Measurements from ENCODE around the gene EAF1.

The EAF1 gene

DNA sequence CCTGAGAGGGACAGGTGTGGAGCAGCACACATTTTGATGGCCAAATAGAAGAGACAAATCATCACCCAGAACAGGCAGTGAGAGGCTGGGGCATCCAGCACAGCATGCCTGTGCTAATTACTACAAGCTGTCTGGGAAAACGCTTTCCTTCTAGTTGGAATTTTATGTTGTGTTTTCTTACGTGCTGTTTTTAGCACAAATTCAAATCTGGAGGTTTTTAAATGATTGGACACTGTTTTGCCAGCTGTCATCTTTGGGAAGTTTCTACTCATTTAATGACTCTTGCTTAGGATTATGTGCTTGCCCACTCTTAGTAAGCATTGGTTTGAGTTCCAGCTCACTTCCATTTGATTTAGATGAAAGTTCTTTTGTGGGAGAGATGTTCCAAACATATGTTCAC is 43.5 kb downstream of the EAF1 start:
- TF ChIP-seq, protein P1, sequence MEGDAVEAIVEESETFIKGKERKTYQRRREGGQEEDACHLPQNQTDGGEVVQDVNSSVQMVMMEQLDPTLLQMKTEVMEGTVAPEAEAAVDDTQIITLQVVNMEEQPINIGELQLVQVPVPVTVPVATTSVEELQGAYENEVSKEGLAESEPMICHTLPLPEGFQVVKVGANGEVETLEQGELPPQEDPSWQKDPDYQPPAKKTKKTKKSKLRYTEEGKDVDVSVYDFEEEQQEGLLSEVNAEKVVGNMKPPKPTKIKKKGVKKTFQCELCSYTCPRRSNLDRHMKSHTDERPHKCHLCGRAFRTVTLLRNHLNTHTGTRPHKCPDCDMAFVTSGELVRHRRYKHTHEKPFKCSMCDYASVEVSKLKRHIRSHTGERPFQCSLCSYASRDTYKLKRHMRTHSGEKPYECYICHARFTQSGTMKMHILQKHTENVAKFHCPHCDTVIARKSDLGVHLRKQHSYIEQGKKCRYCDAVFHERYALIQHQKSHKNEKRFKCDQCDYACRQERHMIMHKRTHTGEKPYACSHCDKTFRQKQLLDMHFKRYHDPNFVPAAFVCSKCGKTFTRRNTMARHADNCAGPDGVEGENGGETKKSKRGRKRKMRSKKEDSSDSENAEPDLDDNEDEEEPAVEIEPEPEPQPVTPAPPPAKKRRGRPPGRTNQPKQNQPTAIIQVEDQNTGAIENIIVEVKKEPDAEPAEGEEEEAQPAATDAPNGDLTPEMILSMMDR (IDR thresholded peaks at IDR 0.05; ENCODE audit: insufficient read depth, low read depth, low read length, missing control alignments) = no peak
- H3K4me3 ChIP-seq (ENCODE audit: low read length) = no peak overlapping the region
- no peak for DNase-seq (ENCODE audit: low read depth)

DNA sequence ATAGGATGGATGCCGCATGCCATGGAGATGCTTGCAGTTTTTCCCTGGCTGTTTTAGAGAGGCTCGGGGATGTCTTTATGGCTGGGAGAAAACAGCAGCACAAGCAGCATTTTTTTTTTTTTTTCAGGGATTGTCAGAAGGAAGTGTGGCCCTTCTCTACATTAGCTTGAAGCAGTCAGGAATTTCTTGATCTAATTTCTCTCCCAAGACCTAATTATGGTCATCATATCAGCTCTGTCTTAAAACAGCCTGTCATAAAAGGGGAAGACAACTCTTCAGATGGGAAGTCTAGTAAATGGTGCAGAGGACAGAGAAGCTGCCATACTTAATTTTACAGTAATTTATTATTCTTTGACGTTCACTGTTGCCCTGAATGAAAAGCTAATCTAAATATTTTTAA is 44.5 kb downstream of the EAF1 start:
- TF ChIP-seq, protein P1 (IDR thresholded peaks at IDR 0.05; ENCODE audit: insufficient read depth, low read depth, low read length, missing control alignments) = no peak
- DNase-seq (ENCODE audit: low read depth) = no peak
- H3K4me3 ChIP-seq (ENCODE audit: low read length) = no peak overlapping the region

DNA sequence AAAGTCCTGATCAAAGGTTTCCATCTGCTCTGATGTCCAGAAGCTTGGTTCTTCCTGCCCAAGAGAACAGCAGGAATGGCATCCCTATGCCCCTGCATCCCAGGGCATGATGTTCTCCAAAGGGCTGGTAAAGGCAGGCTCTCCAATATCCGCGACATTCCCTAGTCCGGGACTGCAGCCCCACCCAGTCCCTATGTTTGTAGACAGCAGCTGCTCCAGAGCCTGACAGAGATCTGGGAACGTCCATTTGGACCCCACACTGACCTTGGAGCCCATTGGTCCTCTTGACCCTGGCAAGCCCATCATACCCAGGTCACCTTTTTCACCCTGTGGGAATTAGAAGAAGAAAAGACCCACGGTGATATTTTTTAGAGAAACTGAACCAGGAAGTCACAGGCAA is 47.8 kb downstream of the EAF1 start:
- TF ChIP-seq, protein P1 (IDR thresholded peaks at IDR 0.05; ENCODE audit: insufficient read depth, low read depth, low read length, missing control alignments) = no peak
- no peak for DNase-seq (ENCODE audit: low read depth)
- no peak overlapping the region for H3K4me3 ChIP-seq (ENCODE audit: low read length)

- H3K4me3 ChIP-seq (ENCODE audit: low read length) = no peak overlapping the region
- no peak for DNase-seq (ENCODE audit: low read depth)
- TF ChIP-seq, protein P1 (IDR thresholded peaks at IDR 0.05; ENCODE audit: insufficient read depth, low read depth, low read length, missing control alignments) = no peak
Observed at GRCh38 chr3:15476378-15476777, 49.0 kb downstream of the EAF1 start.

DNA sequence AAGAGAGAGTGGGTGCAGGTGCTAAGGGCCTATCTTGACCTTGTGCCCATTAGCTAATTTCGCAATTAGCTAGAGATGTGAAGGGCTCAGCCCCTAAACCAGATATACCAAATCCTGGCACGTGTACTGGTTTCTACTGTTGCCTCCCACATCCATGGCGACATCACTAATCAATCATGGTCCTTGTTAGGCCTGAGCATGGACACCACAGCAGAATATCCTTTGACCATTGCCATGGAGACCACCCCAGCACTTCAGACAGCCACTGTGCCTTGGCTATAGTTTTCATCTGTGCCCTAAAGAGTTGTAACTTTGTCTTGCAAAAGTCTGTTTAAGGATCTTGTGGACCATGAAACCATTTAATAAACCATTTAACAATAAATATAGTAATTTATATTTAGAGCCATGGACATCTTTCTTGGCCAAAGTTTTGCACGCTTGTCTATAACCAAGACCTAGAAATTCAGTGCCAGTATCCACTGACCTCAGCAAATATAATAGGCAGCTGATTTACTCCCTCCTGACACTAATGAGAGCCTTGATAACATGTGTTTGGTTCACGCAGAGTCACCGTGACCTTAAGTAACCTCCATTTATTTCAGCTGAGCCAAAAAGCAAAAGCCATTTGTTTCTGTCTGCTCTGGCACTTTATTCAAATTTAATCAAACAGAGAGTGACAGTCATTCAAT is 50.7 kb downstream of the EAF1 start:
- no peak for DNase-seq (ENCODE audit: low read depth)
- TF ChIP-seq, protein P1 (IDR thresholded peaks at IDR 0.05; ENCODE audit: insufficient read depth, low read depth, low read length, missing control alignments) = no peak
- H3K4me3 ChIP-seq (ENCODE audit: low read length) = no peak overlapping the region

DNA sequence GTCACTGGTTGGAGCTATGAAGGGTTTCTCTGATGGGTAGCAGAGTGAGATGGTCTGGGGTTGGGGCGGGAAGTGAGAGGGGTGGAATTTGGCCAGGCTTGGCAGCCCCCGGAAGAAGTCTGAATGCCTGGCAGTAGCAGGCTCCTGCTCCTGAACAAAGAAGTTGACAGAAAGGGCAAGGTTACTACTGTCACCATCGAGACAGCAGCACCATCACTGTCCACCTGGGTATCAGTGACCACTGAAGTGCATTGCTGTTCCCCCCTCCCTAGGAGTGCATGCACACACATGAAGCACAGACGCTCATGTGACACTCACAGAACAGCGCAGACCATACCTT is 51.2 kb downstream of the EAF1 start:
- H3K4me3 ChIP-seq (ENCODE audit: low read length) = no peak overlapping the region
- no peak for DNase-seq (ENCODE audit: low read depth)
- TF ChIP-seq, protein P1 (IDR thresholded peaks at IDR 0.05; ENCODE audit: insufficient read depth, low read depth, low read length, missing control alignments) = no peak
